Fibroblast of skin of abdomen (primary cell): ENCODE results near the gene MAGI3. TPM values are rescaled to one million over a fixed set of nuclear protein-coding genes. Genes with fewer than 3 reads are reported as not detected.

ENCODE experiments used
- DNase-seq: peaks from one replicate; pipeline ENCODE4 v3.0.0-alpha.2; 2013
- polyA plus RNA-seq, 2 experiments: library from polyadenylated mRNA; unstranded; fragments of 120-200 nt; gene quantifications; one replicate each; pipeline ENCODE4 v1.2.1, GENCODE V29; 2013; ENCODE audit not compliant: insufficient read length in 2 of 2

MAGI3 gene
- polyA plus RNA-seq (2013, experiment 1 of 2; ENCODE audit: insufficient read length) = 7.1 TPM
- 6.5 TPM for polyA plus RNA-seq (2013, experiment 2 of 2; ENCODE audit: insufficient read length)

DNA sequence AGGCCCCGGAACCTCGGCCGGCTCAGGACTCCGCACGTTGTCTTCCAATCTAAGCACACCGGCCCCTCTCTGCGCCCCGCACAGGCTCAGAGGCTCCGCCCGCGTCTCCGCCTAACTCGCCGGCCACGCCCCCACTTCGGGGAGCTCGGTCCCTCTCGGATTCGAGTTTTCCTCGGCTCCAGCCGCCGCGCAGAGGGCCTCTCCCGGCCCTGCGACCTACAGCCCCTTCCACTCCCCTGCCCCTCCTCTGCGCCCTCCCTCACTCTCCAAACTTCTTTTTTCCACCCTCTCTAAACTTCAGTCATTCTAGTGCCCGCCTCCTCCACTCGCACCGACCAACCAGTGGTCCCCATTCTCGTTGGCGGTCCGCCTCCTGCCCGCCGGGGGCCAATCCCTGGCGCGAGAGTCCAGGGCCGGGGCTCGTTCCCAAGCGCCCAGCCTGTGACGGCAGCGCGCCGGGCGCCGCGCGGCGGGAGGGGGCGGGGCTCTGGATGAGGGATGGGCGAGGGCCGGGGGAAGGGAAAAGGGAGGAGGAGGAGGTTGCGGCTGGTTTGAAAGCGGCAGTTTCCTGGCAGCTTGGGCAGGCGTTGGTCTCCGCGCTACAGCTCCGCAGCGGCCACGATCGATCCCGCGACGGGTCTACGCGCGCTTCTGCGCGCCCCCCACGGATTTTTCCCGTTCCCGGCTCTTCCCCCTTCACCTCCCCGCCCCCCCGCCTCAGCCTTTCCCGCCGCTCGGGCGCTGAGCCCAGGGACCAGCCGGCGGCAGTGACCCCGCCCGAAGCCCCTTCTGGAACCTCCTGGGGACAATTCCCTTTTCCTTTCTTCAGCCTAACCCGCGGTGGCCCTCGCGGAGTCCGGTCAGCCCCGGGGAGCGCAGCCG is at the start of gene MAGI3:
Gene MAGI3, plus strand, starts transcription at position 563 of the 882 bp plus-strand sequence. CDS start 519 bp downstream, outside the sequence.
- DNase-seq = peak; percentile 99

DNA sequence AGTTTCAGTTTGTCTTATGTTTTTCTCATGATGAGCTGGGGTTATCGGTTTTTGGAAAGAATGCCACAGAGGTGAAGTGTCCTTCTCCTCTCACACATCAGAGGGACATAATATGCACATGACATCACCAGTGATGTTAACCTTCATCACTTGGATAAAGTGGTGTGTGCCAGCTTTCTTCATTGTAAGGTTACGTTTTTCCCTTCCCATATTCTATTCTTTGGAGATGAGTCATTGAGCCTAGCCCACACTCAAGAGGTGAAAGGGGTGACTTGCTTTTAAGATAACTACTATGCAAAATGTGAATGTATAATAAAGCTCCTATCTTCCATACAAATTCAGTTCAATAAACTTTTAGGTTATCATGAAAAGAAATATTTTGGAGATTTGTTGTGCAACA is 36.7 kb upstream of the MAGI3 start:
- no peak for DNase-seq

DNA sequence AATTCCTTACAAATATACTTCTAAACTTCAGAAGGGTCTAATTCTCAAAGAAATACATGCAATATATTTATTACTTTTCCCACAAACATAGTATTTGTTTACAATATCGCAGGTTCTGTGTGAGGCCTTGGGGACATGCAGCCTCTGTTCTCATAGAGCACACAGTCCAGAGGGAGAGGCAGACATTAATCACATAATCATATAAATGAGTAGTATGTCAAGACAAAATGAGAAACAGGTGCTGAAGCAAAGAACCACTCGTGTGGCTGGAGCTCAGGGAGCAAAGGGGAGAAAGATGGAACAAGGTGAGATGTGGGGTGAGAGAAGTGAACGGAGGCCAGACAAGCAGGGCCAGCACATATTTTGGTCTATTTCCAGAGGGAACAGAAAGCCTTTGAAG is 26.4 kb upstream of the MAGI3 start:
- no peak for DNase-seq

DNA sequence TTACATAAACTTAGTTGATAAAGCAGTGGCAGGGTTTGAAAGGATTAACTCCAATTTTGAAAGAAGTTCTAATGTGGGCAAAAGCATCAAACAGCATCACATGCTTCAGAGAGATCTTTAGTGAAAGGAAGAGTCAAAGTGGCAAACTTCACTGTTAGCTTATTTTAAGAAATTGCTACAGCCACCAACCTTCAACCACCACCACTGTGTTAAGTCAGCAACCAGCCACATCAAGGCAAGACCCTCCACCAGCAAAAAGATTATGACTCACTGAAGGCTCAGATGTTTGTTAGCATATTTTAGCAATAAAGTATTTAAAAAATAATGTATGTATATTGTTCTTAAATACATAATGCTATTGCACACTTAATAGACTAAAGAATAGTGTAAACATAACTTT is 21.3 kb upstream of the MAGI3 start:
- no peak for DNase-seq

DNA sequence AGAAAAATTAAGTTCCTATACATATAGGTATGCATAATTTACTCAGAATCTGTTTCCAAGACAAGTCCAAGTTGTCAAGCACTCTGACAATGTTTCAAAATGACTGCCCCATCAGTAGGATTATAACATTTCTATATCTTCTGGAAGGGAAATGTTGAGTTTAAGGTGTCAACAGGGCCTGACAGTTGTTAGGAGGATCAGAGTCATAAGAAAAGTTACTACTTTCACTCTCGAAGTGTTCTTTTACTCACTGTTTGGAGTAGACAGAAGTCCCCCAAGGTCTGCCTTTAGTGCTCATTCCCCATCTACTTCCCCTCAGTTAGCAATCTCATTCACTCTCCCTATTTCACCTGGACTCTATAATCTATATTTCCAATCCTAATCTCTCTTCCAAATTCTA is 20.6 kb upstream of the MAGI3 start:
- DNase-seq = no peak

DNA sequence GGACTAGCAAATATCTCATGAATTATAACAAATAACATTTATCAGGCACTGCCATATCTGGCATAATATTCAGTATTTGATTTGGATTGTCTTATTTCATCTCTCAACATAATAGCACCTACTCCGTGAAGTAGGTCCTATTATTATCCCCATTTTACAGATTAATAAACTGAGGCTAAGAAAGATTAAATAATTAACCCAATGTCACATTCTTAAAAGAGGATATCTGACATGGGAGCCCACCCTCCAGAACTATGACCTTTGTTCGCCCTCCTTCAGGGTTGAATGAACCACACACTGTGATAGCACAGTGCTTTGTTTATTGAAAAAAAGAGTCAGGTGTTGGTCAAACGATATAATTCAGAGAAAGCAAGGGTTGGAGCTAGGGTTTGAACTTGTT is 19.4 kb upstream of the MAGI3 start:
- DNase-seq = no peak

DNA sequence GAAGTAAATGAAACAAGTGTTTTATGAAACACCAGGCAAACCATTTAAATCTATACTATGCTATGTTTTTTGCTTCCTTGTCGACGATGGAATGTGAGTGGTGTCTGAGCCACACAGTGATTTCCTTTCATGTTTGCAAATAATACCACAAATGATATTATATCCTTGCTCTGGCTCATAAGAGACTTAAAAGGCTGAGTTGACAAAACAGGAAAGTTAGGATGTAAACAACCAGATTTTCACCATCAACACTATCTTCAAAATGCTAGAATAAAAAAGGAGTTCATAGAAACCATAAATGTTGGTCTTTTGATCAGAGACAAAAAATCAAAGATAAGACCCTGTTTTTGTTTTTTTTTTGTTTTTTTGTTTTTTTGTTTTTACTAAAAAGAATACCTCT is 17.8 kb upstream of the MAGI3 start:
- no peak for DNase-seq

DNA sequence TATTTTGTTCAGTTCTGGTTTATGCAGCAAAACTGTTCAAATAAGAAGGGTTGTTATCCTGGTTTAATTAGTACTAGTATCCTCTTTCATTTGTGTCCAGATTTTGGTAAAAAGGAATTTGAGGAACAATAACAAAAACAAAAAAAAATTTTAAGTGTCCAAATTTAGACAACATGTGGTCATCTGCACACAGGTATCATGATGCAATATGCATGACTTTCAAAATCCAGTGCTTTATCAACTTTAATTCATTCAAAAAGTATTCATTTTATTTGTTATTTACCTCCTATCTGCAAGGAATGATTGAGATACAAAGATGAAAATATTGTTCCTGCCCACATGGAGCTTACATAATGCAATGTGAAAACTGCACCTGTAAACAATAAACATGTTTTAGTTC is 16.7 kb upstream of the MAGI3 start:
- no peak for DNase-seq

DNA sequence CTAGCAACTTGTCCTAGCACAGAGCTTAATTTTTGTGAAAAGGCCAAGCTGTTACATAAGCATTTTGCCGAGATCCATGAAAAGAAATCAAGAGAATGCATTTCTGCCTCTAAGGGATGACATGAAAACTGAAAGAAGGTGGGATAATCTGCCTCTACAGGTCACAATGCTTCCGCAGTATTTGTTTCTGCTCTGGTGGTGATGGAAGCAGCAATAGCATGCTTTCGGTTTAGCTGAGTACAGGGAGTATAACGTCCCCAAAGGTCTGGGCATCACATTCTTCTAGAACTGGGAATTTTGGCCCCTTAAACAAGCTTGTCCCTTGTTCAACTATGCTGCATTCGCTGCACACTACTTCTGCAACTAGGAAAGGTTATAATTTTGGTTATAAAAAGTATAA is 14.4 kb upstream of the MAGI3 start:
- DNase-seq = no peak

DNA sequence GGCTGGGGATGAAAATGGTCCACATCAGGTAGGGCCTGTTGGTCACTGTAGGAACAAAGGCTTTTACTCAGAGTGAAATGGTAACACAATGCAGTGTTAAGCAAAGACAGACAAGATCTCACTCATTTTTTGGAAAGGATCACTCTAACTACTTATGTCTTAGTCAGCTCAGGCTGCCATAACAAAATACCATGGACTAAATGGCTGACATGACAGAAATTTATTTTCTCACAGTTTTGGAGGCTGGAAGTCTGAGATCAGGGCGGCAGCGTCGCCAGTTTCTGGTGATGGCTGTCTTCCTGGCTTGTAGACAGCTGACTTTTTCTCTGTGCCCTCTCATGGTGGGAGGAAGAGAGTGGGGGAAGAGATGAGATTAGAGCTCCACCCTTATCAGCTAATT is 10.2 kb upstream of the MAGI3 start:
- DNase-seq = no peak

DNA sequence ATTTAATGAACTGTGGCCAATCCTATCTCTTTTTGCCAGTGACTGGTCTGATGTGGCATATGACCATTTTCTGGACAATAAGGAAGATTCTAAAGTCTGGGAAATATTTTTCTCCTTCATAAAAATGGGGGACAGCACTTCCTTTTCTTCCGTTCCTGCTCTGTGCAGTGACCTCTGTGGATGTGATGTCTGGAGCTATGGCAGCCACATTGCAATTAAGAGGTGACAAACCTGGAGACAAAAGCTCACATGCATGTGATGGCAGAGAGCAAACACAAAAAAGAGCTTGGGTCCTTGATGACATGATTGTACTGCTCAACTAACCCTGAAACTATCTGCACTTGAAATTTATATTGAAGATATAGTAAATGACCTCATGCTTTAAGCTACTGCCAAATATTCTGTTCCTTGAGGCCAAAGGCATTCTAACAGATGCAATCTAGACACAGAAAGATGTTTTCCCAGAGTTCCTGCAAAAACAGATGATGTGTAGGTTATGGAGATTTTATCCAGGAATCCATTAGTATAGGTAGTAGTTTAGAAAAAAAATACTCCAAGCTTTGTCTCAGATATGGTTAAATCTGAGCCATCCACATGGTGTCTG is 2.2 kb upstream of the MAGI3 start:
- DNase-seq = no peak

DNA sequence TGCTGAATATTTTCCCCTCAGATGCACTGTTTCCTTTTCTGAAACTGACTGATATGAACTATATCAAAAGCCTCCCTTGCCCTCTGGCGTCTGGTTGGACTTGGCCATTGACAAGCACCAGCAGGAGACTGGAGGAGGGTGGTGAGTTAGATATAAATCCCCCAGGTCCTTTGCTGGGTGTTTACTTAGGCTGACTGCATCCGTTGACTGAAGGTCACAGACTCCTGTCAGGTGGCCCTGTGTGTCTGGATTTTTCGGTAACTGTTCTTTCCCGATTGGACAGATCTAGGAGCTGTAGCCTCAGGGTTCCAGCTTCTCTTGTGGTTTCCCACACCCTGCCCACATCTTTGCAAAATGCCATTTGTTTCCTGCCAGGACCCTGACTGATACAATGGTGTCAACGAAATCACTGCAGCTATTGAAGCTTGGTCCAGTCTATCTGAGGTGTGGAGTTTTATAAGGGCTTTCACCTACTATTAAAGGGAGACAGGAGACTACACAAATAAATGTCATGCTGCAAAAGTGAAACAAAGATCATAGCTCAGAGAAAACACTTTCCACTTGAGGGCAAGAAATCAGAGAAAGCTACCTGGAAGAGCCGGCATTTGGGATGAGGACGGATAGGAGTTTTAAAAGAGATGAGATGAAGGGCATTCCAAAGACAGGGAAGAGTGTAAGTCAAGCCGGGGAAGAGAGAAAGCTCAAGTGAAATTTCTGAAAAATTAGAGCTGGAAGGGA is 1.5 kb upstream of the MAGI3 start:
- DNase-seq = no peak

DNA sequence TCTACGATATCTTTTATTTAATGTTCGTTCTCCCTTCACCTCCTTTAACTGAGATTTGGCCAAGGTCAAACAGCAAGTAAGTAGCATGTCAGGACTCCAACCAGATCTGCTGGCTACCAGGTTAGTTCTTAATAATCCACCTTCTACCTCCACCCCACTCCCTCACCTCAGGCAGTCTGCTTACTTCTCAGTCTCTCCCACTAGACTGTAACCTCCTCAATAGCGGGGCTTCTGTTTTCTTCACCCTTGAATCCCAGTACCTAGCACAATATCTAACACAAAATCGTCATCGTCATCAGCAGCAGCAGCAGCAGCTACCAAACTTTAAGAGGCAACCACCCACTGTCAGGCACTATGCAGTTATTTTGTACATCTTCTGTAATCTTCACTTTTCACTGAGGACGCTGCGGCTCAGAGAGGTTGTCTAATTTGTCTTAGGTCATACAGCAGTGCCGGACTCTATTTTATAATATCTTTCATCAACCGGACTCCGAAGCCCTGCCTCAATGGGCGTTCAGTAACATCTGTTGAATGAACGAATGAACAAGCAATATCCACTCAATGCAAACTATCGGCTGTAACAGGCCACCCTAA is 859 bp upstream of the MAGI3 start:
- DNase-seq = no peak

DNA sequence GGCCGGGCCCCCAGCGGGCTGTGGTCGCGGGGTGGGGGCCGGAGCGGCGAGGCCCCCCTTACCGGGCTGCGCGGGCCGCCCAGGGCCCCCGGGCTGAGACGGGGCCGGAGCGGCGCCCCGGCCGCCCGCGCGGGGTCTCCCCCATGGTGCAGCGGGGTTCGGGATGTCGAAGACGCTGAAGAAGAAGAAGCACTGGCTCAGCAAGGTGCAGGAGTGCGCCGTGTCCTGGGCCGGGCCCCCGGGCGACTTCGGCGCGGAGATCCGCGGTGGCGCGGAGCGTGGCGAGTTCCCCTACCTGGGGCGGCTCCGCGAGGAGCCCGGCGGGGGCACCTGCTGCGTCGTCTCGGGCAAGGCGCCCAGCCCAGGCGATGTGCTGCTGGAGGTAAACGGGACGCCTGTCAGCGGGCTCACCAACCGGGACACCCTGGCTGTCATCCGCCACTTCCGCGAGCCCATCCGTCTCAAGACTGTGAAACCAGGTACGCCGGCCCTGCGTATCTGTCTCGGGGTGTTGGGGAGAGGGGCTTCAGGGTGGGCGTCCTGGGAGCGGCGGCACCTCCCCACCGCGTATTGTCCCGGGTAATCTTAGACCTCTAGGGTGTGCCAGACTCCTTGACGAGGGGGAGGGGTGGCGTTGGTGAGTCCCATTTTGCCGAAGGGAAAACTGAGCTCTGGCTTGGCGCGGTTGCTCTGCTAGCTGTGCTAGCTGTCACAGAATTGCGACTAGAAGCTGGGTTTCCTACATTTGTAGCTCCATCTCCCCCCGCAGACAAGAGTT is 745 bp downstream of the MAGI3 start:
- no peak for DNase-seq

DNA sequence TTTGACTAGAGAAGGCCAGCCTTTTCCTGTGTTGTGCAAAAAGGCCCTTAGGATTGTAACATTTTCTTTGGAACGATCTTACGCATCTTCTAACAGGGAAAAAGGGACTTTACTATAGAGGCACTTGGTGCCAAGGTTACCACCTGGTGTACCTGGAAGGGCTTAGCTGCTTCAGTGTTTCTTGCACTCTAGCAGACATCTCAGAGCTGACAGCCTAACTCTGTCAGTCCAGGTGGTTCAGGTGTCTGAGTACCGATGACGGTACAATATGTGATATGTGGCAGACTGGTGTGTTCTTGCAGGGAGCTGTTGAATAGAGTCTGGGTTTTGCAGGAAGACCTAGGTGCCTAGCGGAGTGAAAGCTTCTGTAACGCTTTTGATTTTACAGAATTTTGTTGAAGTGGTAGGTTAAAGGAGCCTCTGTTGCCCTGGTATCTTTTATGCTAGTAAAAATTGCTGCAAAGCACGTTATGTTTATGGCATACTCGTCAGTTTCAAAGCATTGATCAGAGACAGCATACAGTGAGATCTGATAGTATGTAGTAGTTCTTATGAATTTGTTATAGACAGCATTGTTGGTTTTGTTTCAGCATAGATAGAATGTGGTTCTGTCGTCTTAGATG is 1.4 kb downstream of the MAGI3 start:
- no peak for DNase-seq

DNA sequence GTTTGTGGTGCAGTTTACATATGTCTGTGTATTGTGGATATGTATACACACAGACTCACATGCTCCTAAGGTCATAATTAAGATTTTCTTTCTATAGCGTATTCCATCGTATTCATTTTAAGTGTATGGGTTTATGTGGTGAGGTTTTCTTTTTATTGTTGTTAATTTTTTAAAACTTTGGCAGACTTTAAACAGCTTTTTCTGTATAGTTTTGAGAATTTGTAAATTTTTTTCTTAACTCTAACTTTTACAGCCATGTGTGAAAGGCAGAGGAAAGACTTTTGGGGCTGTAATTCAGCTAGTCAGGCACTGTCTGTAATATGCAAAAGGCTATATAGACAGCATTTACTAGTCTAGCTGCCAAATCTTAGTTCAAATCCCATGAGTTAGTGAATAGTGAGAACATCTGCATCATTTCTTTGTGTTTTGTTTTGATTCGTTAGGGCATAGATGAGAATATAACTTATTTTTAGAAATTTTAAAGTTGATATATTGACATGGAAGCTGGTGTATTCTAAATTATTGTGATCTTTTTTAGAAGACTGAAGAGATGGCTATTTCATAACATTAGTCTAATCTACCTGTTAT is 2.3 kb downstream of the MAGI3 start:
- DNase-seq = no peak

DNA sequence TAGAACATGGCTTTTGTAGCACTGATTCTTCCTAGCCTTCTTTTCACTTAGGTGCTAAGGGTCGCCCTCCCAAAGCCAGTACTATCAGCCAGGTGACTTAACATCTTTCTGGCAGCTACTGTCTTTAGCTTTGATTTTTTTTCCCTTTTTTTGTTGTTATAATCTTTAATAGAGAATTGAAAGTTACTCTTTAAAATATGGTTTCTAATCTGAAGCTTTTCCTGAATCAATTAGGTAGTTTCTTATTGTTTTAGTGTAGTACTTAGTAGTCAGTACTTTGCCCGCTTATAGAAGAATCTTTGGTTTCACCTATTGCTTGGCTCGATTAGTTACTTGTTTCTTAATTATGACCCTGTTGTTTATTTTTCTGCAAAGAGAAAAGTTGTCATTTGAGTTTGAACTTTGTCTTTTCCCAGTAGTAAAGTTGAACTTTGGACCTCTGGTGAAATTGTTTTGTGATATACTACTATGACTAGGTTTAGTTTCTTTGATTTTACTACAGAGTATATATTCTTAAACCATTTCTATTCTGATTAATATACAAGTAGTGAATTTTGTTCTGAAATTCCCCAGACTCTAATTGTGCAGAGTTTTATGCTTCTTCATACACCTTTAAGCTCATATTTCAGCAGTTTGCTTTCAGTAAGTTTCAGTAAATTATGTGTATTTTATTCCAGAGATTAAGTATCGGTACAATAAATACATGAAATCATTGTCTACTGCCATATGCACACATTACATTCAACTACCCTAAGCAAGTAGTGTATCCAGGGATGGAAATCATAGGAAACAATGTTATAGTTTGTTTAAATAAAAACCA is 3.9 kb downstream of the MAGI3 start:
- no peak for DNase-seq

DNA sequence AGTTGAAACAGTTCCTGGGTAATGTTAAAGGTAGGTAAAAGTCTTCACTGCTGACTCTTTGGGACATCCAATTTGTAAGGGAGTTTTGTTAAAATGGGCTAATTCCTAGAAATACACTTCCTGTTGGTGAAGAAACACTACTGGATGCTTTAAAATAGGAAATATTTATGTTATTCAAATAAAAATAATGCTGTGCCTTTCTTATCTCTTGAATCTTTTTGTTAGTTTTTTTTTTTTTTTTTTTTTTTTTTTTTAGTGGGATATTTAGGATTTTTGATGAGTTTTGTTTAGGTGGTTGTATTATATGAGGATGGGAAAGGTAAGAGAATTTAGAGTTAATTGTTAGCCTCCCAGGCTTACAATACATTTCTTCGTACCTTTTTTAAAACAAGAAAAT is 4.5 kb downstream of the MAGI3 start:
- no peak for DNase-seq

DNA sequence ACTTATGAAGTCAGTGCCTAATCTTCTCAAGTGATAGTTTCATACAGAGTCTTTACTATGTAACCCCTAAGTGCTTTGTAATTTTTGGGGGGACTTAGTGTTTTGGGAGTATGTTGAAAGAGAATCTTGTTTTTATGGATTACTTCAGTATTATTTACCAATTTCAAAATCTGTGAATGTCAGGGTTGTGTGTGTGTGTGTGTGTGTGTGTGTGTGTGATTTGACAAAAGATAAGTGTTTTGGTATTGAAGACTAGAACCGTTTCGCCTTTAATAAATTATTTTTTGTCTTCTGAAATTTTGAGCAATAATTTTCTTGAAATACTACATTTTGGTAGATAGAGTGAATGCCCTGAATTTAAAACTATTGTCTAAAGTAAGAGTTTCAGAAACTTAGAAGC is 5.8 kb downstream of the MAGI3 start:
- DNase-seq = no peak

DNA sequence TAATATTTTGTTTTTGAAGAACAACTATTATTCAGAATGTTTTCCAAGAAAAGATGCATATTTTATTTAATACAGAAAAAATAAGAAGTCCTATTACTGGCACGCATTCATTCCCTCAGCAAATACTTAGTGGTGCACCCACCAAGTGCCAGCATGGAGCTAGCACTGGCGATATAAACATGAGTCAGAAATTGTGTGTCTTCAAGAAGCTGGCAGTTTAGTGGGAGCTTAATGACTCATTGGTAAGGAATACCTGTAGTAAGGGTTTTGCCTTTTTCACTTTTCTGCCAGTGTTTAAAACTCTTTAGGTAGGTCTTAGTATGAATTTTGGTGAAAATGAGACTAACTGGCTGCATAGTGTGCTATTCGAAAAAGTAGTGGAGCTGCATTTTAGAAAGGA is 6.3 kb downstream of the MAGI3 start:
- peak; percentile 55 for DNase-seq
